Esophagus muscularis mucosa (tissue), 3 donors: ENCODE results near the gene CDC45.

ENCODE experiments used
- POLR2A ChIP-seq: fragments of 450-650 bp; IDR thresholded peaks from one replicate; pipeline ENCODE4 v1.6.1; 2017; ENCODE audit warnings: antibody characterized with exemption, moderate library complexity, mild to moderate bottlenecking, low read depth
- TF ChIP-seq, protein P1 (sequence below), 3 experiments: fragments of 200-600 bp in 2 of 3; fragments of 450-650 bp in 1 of 3; sonication (generic) in 2 of 3; IDR thresholded peaks; one replicate each; pipeline ENCODE4 v1.5.1; 2017 to 2019; ENCODE audit warnings: antibody characterized with exemption in 3 of 3, mild to moderate bottlenecking in 2 of 3, moderate library complexity in 1 of 3

GRCh38 chr22:19470010-19470409, 9.7 kb upstream of the CDC45 start:
- TF ChIP-seq, protein P1, sequence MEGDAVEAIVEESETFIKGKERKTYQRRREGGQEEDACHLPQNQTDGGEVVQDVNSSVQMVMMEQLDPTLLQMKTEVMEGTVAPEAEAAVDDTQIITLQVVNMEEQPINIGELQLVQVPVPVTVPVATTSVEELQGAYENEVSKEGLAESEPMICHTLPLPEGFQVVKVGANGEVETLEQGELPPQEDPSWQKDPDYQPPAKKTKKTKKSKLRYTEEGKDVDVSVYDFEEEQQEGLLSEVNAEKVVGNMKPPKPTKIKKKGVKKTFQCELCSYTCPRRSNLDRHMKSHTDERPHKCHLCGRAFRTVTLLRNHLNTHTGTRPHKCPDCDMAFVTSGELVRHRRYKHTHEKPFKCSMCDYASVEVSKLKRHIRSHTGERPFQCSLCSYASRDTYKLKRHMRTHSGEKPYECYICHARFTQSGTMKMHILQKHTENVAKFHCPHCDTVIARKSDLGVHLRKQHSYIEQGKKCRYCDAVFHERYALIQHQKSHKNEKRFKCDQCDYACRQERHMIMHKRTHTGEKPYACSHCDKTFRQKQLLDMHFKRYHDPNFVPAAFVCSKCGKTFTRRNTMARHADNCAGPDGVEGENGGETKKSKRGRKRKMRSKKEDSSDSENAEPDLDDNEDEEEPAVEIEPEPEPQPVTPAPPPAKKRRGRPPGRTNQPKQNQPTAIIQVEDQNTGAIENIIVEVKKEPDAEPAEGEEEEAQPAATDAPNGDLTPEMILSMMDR (IDR thresholded peaks at IDR 0.05), result no peak
- TF ChIP-seq POLR2A, result no peak
